HEK293 (cell line): Measurements from ENCODE around the gene MTURN.

Experiments
- CTCF ChIA-PET: fragments of 350-600 bp; formaldehyde crosslinking; extraction: SDS; loops from one replicate; lab custom pipeline; 2021; ENCODE audit warnings: antibody characterized with exemption; lab: Yijun Ruan, JAX
- POLR2A ChIA-PET: fragments of 300-600 bp; formaldehyde crosslinking; extraction: SDS; loops from one replicate; lab custom pipeline; 2020; ENCODE audit warnings: antibody characterized with exemption, inconsistent platforms; lab: Yijun Ruan, JAX
- H3K27ac ChIP-seq: fragments of 200-500 bp; sonication (Bioruptor generic); 2 replicates; pipeline ENCODE4 v1.5.1; 2014; ENCODE audit warnings: low read depth, low read length, control low read depth, inconsistent platforms; ENCODE audit errors: extremely low read depth
- H3K36me3 ChIP-seq, 2 experiments: fragments of 200-500 bp in 1 of 2; sonication (Bioruptor generic) in 1 of 2; 1 replicate in 1 of 2; 2 replicates in 1 of 2; pipeline ENCODE4 v1.5.1; 2014 to 2017; ENCODE audit warnings: inconsistent platforms in 2 of 2, low read length in 2 of 2; ENCODE audit not compliant: control insufficient read depth in 2 of 2, insufficient read depth in 1 of 2
- H3K4me1 ChIP-seq: fragments of 200-500 bp; sonication (Bioruptor generic); 2 replicates; pipeline ENCODE4 v1.5.1; 2014; ENCODE audit warnings: mild to moderate bottlenecking, low read length, inconsistent platforms; ENCODE audit not compliant: control insufficient read depth, insufficient read depth
- H3K4me3 ChIP-seq: 2 replicates; pipeline ENCODE4 v1.5.1; 2011; ENCODE audit warnings: low read depth, mild to moderate bottlenecking, control low read depth, low read length, moderate library complexity
- H3K9me3 ChIP-seq: fragments of 200-500 bp; sonication (Bioruptor generic); 2 replicates; pipeline ENCODE4 v1.5.1; 2014; ENCODE audit warnings: low read depth, low read length, inconsistent platforms; ENCODE audit not compliant: control insufficient read depth, insufficient read depth
- ATF2 ChIP-seq: fragments of 450-650 bp; formaldehyde crosslinking; IDR thresholded peaks from 2 replicates; pipeline ENCODE4 v1.5.1; 2016; ENCODE audit warnings: missing biosample characterization, missing genetic modification characterization, low read depth
- GLI2 ChIP-seq: fragments of 450-650 bp; formaldehyde crosslinking; IDR thresholded peaks from 2 replicates; pipeline ENCODE4; 2017; ENCODE audit warnings: missing biosample characterization, missing genetic modification characterization, low read depth, borderline replicate concordance
- HOXC10 ChIP-seq: sonication (generic); formaldehyde crosslinking; IDR thresholded peaks from 2 replicates; pipeline ENCODE4 v1.8.1; 2023; ENCODE audit warnings: mild to moderate bottlenecking, missing genetic modification reagents
- KLF1 ChIP-seq: fragments of 450-650 bp; formaldehyde crosslinking; IDR thresholded peaks from 2 replicates; pipeline ENCODE4 v1.5.1; 2016; ENCODE audit warnings: missing biosample characterization, missing genetic modification characterization
- KLF16 ChIP-seq: fragments of 450-650 bp; formaldehyde crosslinking; IDR thresholded peaks from 2 replicates; pipeline ENCODE4 v1.5.1; 2017; ENCODE audit warnings: missing biosample characterization, missing genetic modification characterization
- KLF8 ChIP-seq: fragments of 450-650 bp; formaldehyde crosslinking; IDR thresholded peaks from 2 replicates; pipeline ENCODE4 v1.5.1; 2016; ENCODE audit warnings: missing biosample characterization, missing genetic modification characterization
- MZF1 ChIP-seq: fragments of 450-650 bp; formaldehyde crosslinking; IDR thresholded peaks from 2 replicates; pipeline ENCODE4 v1.5.1; 2017; ENCODE audit warnings: missing biosample characterization, missing genetic modification characterization, borderline replicate concordance
- OVOL3 ChIP-seq: fragments of 450-650 bp; formaldehyde crosslinking; IDR thresholded peaks from 2 replicates; pipeline ENCODE4 v1.5.1; 2016; ENCODE audit warnings: missing biosample characterization, missing genetic modification characterization
- ZBTB8A ChIP-seq: fragments of 450-650 bp; formaldehyde crosslinking; IDR thresholded peaks from 2 replicates; pipeline ENCODE4 v1.5.1; 2016; ENCODE audit warnings: missing biosample characterization, missing genetic modification characterization
- ZNF221 ChIP-seq: fragments of 450-650 bp; formaldehyde crosslinking; IDR thresholded peaks from 2 replicates; pipeline ENCODE4 v1.5.1; 2017; ENCODE audit warnings: missing biosample characterization, missing genetic modification characterization, borderline replicate concordance
- ZNF37A ChIP-seq: fragments of 450-650 bp; IDR thresholded peaks from 2 replicates; pipeline ENCODE4 v1.5.1; 2018; ENCODE audit warnings: missing biosample characterization, missing genetic modification characterization
- ZNF626 ChIP-seq: fragments of 450-650 bp; sonication (Bioruptor Pico); formaldehyde crosslinking; IDR thresholded peaks from 2 replicates; pipeline ENCODE4 v1.5.1; 2018; ENCODE audit warnings: missing biosample characterization, missing genetic modification characterization, inconsistent platforms
- ZNF654 ChIP-seq: fragments of 450-650 bp; formaldehyde crosslinking; IDR thresholded peaks from 2 replicates; pipeline ENCODE4 v1.5.1; 2016; ENCODE audit warnings: low read depth, missing biosample characterization, missing genetic modification characterization
- ZNF660 ChIP-seq: fragments of 450-650 bp; IDR thresholded peaks from 2 replicates; pipeline ENCODE4 v1.5.1; 2018; ENCODE audit warnings: missing biosample characterization, mild to moderate bottlenecking, missing genetic modification characterization
- ZNF830 ChIP-seq: fragments of 450-650 bp; IDR thresholded peaks from 2 replicates; pipeline ENCODE4 v1.5.0; 2018; ENCODE audit warnings: missing biosample characterization, missing genetic modification characterization, low read depth, mild to moderate bottlenecking, moderate library complexity
- ZSCAN18 ChIP-seq: fragments of 450-650 bp; formaldehyde crosslinking; IDR thresholded peaks from 2 replicates; pipeline ENCODE4 v1.5.1; 2016; ENCODE audit warnings: missing biosample characterization, missing genetic modification characterization
- ZSCAN23 ChIP-seq: fragments of 450-650 bp; formaldehyde crosslinking; IDR thresholded peaks from 2 replicates; pipeline ENCODE4 v1.5.1; 2016; ENCODE audit warnings: missing biosample characterization, missing genetic modification characterization
- TF ChIP-seq, protein P1 (sequence below): fragments of 450-650 bp; formaldehyde crosslinking; IDR thresholded peaks from 2 replicates; pipeline ENCODE4 v1.5.1; 2017; ENCODE audit warnings: missing biosample characterization, mild to moderate bottlenecking, missing genetic modification characterization, moderate library complexity
- TF ChIP-seq, protein P2 (sequence below): fragments of 450-650 bp; formaldehyde crosslinking; IDR thresholded peaks from 2 replicates; pipeline ENCODE4 v1.5.1; 2017; ENCODE audit warnings: missing biosample characterization, missing genetic modification characterization

MTURN gene

GRCh38 chr7:30163231-30163894 is 28.6 kb downstream of the MTURN start:
- TF ChIP-seq, protein P1, sequence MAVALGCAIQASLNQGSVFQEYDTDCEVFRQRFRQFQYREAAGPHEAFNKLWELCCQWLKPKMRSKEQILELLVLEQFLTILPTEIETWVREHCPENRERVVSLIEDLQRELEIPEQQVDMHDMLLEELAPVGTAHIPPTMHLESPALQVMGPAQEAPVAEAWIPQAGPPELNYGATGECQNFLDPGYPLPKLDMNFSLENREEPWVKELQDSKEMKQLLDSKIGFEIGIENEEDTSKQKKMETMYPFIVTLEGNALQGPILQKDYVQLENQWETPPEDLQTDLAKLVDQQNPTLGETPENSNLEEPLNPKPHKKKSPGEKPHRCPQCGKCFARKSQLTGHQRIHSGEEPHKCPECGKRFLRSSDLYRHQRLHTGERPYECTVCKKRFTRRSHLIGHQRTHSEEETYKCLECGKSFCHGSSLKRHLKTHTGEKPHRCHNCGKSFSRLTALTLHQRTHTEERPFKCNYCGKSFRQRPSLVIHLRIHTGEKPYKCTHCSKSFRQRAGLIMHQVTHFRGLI: no peak
- TF ChIP-seq KLF16 (tag by site-specific recombination): no peak
- H3K4me1 ChIP-seq: peaks cover 17% of the 10 kb centered on the region
- H3K4me3 ChIP-seq: no peak overlapping the region
- POLR2A ChIA-PET: no interaction called here
- no peaks in the 10 kb centered on the region for H3K36me3 ChIP-seq
- H3K27ac ChIP-seq: no peak overlapping the region; the same call in 1 of the 2 replicates
- CTCF ChIA-PET: interaction anchor here (0.6 to 3.3 kb wide), 5 partner anchors 19 to 400 kb away, joined by 3 to 13 read pairs (median 7); no protein-coding TSS in a partner anchor
- no peaks in the 10 kb centered on the region for H3K9me3 ChIP-seq

DNA sequence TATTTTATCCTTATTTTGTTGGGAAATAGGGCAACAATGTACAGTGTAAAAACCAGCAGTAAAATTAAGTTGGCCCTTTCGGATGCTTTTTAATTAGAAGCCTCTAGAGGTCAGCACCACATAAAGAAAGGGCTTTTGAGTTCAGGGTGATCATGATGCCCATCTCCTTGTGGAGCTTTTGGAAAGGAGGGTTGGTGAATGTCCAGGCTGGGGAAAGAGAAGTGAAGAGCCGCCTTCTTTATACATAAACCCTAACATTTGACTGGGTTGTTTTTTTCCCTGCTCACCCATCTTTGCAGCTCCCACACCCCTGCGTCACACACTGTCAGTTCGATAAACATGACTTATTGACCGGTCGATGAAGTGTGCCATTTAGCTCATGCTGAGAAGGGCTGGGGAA is 29.8 kb downstream of the MTURN start:
- CTCF ChIA-PET: interaction anchor here (0.6 to 2.4 kb wide), 14 partner anchors 9 to 400 kb away, joined by 3 to 15 read pairs (median 4); no protein-coding TSS in a partner anchor
- TF ChIP-seq ZNF660 (tag by site-specific recombination) (peak; percentile 56; the same call in 1 of the 2 replicates), OVOL3 (tag by site-specific recombination) (no peak), ZNF654 (tag by site-specific recombination) (peak; percentile 48), KLF1 (tag by site-specific recombination) (no peak), HOXC10 (no peak), ATF2 (tag by site-specific recombination) (no peak), ZSCAN23 (tag by site-specific recombination) (no peak), ZNF830 (tag by site-specific recombination) (no peak), GLI2 (tag by site-specific recombination) (no peak), ZNF221 (tag by site-specific recombination) (no peak), ZNF37A (tag by site-specific recombination) (no peak), MZF1 (tag by site-specific recombination) (no peak), ZBTB8A (no peak)
- TF ChIP-seq, protein P2, sequence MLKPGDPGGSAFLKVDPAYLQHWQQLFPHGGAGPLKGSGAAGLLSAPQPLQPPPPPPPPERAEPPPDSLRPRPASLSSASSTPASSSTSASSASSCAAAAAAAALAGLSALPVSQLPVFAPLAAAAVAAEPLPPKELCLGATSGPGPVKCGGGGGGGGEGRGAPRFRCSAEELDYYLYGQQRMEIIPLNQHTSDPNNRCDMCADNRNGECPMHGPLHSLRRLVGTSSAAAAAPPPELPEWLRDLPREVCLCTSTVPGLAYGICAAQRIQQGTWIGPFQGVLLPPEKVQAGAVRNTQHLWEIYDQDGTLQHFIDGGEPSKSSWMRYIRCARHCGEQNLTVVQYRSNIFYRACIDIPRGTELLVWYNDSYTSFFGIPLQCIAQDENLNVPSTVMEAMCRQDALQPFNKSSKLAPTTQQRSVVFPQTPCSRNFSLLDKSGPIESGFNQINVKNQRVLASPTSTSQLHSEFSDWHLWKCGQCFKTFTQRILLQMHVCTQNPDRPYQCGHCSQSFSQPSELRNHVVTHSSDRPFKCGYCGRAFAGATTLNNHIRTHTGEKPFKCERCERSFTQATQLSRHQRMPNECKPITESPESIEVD (tag by site-specific recombination): no peak
- no peaks in the 10 kb centered on the region for H3K9me3 ChIP-seq
- no peaks in the 10 kb centered on the region for H3K36me3 ChIP-seq
- no peak overlapping the region for H3K27ac ChIP-seq
- POLR2A ChIA-PET: no interaction called here
- peaks cover 17% of the 10 kb centered on the region for H3K4me1 ChIP-seq
- no peak overlapping the region for H3K4me3 ChIP-seq

DNA sequence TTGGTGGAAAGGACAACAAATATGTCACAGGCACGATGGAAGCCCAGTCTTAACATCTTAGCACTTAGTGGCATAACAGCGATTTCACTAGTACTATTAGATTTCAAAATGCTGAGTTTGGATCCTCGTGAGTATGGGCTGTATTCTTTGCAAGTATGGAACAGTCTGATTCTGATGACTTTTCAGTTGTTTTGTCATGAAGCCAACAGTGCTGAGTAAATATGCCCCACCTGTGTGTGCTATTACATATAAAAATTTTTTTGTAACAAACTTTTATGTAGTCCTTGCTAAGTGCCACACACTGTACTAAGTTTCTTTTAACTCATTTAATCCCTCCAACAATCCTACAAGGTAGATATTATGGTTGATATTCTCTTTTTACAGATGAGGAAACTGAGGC is 30.8 kb downstream of the MTURN start:
- TF ChIP-seq KLF8 (tag by site-specific recombination) (no peak), ZNF626 (tag by site-specific recombination) (no peak), ZSCAN18 (no peak)

More for the DNA sequence above, 30.8 kb downstream of the MTURN start:
- no peak overlapping the region for H3K27ac ChIP-seq
- H3K36me3 ChIP-seq: no peaks in the 10 kb centered on the region
- H3K4me1 ChIP-seq: peaks cover 17% of the 10 kb centered on the region
- no peaks in the 10 kb centered on the region for H3K9me3 ChIP-seq
- CTCF ChIA-PET: interaction anchor here (0.6 to 1.1 kb wide), 4 partner anchors 61 to 581 kb away, joined by 3 to 4 read pairs (median 3); no protein-coding TSS in a partner anchor
- POLR2A ChIA-PET: no interaction called here
- H3K4me3 ChIP-seq: no peak overlapping the region
